Stimulated activated CD4-positive, alpha-beta T cell treated with anti-CD3 and anti-CD28 coated beads, TNF-alpha, amount 100 ng/mL, for 4 hours (primary cell): ENCODE results near the gene DNAAF8.

Experiments
- DNase-seq, 3 experiments: peaks; one replicate each; pipeline ENCODE4 v3.0.0-alpha.2; 2020; ENCODE audit warnings: low read depth in 3 of 3

Gene DNAAF8

DNA sequence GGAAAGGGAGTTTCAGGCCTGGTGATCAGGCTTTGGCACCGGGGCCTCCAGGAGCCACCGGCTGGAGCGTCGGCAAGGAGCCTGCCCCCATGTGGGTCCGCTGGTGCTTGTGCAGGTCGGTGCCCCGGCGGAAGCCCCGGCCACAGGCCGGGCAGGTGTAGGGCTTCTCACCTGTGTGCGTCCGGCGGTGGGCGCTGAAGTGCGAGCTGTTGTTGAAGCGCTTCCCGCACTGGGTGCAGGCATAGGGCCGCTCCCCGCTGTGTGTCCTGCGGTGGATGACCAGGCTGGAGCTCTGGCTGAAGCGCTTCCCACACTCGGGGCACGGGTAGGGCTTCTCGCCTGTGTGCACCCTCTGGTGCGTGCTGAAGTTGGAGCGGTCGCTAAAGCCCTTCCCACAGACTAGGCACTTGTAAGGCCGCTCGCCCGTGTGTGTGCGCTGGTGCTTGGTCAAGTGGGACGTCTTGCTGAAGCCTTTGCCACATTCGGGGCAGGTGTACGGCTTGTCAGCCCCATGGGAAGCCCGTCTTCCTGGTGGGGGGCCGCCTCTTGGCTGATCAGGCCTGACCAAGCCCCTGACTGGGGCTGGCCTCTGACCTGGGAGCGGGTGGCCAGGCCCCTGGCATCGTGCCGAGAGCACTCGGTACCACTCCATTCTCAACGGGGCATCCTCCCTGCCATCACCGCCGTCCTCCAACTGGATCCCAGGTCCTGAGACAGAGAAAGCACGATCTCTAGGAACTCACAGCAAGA is 18.2 kb downstream of the DNAAF8 start:
- DNase-seq: no peak

DNA sequence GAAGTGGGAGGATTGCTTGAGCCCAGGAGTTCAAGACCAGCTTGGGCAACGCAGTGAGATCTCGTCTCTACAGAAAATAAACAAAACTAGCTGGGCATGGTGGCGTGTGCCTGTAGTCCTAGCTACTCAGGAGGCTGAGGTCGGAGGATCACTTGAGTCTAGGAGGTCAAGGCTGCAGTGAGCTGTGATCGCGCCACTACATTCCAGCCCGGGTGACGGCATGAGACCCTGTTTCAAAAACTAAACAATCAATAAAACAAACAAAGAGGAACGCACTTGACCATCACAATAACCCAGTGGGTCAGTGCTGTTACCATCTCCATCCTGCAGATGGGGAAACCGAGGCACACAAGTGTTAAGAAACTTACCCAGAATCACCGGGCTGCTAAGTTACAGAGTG is 18.9 kb downstream of the DNAAF8 start:
- DNase-seq: no peak

DNA sequence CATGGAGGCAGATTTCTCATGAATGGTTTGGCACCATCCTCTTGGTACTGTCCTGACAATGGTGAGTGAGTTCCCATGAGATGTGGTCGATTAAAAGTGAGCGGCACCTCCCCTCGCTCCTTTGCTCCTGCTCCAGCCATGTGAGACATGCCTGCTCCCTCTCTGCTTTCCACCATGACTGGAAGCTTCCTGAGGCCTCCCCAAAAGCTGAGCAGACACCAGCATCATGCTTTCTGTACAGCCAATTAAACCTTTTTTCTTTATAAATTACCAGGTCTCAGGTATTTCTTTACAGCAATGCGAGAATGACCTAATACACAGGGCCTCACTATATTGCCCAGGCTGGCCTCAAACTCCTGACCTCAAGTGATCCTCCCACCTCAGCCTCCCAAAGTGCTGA is 20.5 kb downstream of the DNAAF8 start:
- no peak for DNase-seq

DNA sequence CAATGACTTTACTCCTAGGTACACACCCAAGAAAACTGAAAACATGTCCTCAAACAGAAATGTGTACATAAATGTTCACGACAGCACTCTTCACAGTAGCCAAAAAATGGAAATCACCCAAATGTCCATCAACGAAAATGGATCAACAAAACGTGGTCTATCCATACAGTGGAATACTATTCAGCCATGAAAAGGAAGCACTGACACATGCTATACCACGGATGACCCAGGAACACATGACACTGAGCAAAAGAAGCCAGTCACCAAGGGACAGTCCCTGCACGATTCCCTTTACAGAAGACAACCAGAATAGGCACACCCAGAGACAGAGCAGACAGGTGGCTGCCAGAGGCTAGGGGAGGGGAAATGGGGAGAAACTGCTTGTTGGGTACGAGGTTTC is 21.4 kb downstream of the DNAAF8 start:
- DNase-seq: no peak

DNA sequence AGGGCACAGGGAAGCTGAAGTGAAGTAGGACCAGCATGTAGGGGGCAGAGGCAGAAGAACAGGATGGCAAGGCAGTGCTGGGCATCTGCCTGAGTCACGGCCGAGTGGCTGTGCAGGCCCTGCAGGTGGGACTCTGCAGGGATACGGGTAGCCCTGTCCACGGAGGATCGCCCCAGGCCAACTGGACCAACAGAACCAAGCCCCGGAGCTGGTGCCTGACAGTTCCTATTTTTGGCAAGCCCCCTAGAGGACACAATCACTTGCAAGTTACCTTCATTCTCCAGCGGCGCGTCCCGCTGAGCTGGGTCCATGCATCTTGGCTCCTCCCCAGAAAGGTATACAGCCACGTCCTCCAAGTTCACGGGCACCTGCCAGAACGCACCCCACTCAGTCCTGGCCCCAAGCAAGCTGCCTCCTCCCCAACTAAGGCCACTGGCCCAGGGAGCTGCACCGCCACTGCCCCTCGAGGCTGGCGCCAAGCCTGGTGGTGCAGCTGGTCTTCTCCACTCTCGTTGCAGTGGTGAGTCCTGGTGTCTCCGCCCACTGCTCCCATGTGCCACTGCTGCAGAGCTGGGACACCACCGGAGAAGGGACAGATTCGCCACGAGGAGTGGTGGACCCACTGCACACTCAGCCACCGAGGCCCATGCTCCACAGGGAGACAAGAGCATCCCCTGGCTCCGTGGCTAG is 26.0 kb downstream of the DNAAF8 start:
- DNase-seq: no peak

DNA sequence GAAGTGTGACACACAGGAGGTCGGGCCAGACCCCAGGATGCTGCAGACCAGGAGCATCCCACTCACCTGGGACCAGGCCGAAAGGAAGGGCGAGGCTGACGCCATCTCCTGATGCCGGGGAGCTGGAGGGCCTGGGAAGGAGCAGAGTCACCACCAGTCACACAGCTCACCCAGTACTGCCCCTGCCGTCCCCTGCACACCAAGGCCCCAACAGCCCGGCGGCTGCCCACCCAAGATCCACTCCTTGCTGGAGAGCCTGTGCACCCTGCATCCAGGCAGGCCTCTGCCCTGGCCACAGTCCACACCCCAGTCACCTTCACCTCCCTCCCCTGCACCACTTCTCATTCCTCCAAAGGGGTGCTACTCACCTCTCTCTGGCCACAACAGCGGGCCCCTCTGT is 27.9 kb downstream of the DNAAF8 start:
- DNase-seq: no peak

DNA sequence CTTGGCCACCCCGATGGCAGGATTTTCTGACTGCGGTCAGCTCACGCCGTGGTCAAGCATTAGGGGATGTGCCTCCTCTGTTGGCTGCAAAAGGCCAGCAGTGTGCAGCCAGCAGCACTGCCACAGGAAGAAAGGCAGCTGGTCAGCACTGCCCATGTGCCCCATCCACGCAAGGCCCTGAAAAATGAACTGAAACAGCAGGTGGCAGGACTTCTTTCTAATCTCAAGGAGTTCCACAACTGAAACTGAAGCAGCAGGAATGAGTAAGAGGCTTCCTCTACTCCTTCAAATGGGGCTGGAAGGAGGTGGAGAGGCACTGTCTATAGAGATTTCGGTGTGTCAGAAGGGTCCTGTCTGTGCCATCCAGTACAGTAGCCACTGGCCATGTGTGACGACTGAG is 29.5 kb downstream of the DNAAF8 start:
- no peak for DNase-seq

DNA sequence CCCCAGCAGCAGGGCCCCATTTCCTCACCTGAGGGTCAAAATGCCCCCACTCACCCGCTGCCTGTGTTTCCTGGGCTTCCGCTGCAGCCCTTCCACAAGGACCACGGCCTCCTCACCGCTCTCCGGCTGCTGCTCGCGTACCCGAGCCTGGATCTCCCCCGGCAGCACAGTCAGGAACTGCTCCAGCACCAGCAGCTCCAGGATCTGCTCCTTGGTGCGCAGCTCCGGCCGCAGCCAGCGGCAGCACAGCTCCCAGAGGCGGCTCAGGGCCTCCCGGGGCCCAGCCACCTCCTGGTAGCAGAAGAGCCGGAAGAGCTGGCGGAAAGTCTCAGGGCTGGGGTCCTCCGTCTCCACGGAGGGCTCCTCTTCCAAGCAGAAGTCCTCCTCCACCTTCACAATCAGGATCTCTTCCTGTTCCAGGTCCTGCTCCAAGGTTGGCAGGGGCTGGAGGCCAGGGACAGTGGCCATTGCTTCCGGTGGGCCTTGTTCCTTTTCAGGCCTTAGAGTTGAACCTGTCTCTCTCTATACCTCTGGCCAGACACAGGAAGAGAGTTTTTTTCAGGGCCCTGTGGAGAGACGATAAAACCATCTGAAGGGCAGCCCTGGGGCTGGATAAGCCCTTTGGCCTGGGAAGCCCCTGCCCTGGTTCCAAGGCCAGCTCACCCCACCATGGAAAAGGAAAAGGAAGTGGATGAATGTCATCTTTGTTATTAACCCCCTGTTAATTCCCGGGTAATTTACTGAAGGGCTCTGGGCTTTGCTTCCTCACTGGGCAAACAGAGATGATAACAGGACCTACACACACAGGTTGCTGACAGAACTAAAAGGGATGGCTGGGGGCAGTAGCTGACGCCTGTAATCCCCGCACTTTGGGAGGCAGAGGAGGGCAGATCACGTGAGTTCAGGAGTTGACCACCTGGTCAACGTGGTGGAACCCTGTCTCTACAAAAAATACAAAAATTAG is 31.5 kb downstream of the DNAAF8 start:
- no peak for DNase-seq

DNA sequence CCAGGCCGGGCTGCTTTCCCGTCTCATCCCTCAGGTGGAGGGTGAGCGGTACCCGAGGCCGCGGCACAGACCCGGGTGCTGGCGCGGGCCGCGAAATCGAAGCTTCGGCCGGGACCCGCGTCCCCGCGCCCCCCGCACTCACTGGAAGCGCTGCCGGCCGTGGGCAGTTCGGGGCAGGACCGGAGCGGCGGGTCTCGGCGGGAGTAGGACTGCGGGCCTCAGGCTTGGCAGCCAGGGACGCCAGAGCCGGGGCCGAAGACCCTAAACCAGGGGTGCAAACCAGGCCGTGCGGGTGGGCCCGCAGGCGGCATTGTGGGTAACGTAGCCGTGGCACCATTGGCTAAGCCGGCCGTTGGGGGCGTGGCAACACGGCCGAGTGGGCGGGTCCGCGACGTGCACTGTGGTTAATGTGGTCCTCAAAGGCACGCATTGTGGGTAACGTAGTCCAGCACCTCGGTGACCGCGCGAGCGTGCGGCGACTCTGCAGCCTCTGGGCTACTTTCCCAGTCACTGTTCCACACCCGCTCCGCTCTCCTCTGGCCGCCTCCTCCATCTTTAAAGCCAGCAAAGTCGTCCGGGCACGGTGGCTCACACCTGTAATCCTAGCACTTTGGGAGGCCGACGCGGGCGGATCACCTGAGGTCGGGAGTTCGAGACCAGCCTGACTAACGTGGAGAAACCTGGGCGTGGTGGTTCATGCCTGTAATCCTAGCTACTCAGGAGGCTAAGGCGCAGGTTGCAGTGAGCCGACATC is 32.7 kb downstream of the DNAAF8 start, which contains the start of gene ZNF500:
Gene ZNF500 (minus strand): TSS at position 288 of the 754 bp plus-strand sequence. CDS start 1,184 bp downstream, outside the sequence.
- peak; percentile 95 to 99 (median 96) for DNase-seq

DNA sequence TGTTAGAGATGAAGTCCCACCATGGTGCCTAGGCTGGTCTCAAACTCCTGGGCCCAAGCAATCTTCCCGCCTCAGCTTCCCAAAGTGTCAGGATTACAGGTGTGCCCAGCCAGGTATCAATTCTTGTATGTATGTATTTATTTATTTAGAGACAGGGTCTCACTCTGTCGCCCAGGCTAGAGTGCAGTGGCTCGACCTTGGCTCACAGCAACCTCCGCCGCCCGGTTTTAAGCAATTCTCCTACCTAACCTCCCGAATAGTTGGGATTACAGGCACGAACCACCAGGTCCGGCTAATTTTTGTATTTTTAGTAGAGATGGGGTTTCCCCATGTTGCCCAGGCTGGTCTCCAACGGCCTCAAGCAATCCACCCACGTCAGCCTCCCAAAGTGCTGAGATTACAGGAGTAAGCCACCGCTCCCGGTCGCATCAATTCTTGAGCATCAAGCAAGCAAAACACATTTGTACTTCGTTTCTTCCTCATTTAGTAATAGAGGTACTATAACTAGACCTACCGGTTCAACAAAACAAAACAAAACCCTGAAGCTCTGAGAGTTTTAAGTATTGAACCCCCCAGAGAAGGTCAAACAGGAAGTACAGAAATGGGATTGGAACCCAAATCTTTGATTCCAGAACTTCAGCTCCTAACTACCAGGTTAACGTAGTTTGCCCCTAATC is 33.7 kb downstream of the DNAAF8 start:
- DNase-seq: no peak

DNA sequence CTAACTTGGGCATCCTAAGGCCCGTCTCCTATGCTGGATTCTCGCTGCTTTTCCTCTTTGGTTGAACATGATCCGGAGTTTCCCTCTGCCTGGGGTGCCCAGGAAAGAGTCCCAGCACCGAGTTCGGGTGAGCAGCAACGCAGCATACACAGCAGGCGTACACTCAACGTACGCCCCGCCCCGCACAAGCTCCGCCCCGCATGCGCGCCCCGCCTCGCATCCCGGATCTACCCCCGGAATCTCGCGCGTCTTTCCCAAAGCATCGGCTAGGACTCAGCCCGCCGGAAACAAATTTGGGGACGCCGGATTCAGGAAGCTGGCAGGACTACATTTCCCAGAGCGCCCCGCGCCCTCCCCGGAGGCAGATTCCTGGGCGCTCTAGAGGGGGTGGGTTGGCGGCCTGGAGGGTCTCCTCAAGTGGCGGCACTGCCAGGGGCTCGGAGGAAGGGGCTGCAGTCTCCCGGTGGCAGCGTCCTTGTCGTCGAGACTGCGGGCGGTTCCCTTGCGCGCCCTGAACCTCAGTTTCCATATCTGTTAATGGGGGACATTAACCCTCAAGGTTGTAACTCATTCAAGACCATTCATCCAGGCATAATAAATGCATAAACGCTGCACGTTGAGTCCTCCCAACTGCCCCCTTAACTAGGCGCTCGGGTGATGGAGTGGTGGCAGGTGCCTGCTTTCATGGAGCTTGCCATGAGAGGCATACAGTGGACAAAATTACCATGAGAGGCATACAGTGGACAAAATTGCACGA is 34.4 kb downstream of the DNAAF8 start:
- DNase-seq: peak; percentile 65 to 81 (median 67)

DNA sequence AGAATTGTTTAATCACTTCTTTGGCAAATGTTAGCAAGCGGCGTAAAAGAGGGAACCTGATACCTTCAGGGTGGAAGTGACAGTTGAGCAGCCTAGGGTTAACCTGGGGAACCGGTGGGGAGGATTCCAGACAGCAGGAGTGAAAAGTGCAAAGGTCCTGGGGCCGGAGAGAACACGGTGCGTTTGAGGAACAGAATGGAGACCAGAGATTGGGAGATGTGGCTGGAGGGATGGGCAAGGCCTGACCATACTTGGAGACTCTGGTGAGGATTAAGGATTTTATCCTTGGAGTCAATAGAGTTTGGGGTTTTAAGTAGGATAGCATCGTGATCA is 34.9 kb downstream of the DNAAF8 start:
- DNase-seq: no peak

DNA sequence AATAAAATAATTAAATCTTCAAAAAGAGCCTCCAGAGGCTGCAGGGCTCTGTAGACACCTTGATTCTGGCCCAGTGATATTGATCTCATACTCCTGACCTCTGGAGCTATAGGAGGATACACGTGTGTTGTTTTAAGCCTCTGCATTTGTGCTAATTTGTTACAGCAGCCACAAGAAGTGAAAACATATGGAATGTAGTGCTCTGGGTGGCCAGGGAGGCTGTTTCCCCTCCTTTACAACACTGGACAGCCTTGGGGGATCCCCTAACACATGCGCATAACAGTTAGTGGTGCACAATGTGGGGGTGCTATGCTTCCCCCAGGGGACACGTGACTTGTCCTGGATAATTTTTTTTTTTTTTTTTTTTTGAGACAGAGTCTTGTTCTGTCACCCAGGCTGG is 37.3 kb downstream of the DNAAF8 start:
- no peak for DNase-seq

DNA sequence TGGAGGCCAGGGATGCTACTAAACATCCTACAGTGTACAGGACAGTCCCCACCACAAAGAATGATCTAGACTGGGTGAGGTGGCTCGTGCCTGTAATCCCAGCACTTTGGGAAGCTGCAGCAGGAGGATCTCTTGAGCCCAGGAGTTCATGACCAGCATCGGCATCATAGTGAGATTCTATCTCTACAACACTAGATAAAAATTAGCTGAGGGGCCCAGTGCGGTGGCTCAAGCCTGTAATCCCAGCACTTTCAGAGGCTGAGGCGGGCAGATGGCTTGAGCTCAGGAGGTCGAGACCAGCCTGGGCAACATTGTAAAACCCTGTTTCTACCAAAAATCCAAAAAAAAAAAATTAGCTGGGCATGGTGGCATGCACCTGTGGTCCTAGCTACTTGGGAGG is 38.0 kb downstream of the DNAAF8 start:
- DNase-seq: no peak

DNA sequence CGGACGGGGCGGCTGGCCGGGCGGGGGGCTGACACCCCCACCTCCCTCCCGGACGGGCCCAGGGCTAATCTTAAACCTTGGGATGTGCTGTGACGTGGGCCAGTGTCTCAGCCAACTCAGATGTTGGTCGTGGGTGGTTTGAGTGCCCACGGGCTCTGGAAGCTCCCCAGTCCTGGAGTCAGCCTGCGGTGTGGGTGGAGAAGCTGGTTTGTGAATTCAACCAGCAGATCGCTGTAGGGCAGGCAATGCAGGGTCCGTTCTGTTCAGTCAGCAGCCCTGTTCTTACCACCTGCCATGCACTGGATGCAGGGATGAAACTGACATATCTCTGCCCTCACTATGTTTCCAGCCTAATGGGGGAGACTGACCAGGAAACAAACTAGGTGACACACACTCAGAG is 40.7 kb downstream of the DNAAF8 start:
- no peak for DNase-seq

DNA sequence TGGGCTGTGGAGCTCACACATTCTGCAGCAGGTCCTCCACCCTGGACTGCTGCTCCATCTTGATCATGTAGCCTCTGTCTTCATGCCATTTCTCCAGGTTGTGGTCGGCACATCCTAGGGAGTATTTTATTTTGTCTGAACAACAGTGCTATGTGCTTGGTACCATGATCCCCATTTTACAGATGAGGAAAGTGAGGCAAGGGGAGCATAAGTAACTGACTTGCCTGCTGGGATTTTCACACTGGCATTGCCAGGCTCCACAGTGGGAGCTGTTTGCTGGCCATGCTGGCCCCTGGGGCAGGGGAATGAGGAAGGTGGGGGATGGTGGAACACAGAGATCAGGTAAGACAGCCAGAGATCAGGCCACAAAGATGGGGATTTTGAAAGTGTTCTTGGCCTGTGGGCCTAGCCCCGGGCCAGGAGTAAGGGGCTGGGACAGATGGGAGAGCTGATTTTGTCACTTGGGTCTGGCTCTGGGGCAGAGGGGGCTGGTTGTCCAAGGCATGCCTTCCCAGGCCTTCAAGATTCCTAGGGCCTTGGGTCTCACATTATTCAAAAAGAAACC is 41.9 kb downstream of the DNAAF8 start:
- no peak for DNase-seq

DNA sequence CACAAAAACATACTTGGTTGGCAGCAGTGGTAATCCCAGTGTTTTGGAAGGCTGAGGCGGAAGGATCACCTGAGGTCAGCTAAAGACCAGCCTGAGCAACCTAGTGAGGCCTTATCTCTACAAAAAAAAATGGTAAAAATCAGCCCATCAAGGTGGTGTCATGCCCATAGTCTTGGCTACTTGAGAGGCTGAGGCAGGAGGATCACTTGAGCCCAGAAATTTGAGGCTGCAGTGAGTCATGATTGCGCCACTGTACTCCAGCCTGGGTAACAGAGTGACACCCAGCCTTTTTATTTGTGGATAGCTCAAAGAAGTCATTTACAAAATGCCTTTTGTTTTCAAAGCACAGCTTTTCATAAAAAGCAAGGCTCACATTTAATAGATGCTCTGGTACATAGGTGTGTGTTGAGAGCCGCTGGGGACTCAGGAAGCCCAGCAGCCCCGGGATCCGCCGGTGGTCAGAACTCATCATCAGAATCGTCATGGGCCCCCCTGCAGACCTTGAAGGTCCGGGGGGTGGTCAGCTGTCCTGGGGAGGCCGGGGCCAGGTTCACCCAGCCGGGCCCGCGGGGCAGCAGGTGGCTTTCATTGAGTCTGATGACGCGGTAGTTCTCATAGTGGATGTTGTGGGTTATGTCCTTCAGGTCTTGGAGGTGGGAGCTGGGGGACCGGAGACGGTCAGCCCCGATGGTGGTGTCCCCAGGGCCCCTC is 43.2 kb downstream of the DNAAF8 start:
- DNase-seq: no peak

DNA sequence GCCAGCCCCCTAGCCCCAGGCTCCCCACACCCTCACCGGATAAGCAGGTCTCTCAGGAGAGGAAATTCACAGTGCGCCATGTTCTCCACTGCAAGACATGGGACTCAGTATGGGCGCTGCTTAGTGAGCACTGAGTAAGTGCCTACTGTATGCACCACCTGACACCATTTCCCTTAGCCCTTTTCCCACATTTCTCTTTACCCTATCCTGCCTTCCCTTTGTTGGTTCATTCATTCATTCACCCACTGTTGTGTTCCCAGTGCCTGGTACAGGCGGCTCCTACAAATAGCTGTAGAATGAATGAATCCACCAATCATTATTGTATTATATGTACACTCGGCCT is 43.7 kb downstream of the DNAAF8 start:
- no peak for DNase-seq

DNA sequence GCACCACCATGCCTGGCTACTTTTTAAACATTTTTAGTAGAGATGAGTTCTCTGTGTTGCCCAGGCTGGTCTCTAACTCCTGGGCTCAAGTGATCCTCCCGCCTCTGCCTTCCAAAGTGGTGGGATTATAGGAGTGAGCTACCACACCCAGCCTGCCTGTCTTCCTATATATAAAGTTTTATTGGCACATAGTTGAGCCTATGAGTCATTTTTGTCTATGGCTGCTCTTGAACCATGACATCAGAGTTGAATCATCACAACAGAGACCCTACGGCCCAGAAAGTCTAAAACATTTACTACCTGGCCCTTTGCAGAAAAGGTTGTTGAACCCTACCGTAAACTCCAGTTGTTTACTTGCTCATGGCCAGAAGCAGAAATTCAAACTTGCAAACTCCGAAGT is 45.9 kb downstream of the DNAAF8 start:
- DNase-seq: no peak
